Activated T-cell treated with anti-CD3 and anti-CD28 coated beads, Interleukin-2, amount 50 U/mL, for 72 hours (primary cell): ENCODE results near the gene SYCP3. TPM values are rescaled to one million over a fixed set of nuclear protein-coding genes. Genes with fewer than 3 reads are reported as not detected.

Experiments
- ATAC-seq, 2 donors: fragments of 150-1000 bp; cut with Tn5 transposase; replicated peaks in 1 of 2; 2 replicates each; pipeline ENCODE4 v1.10.0; 2021; ENCODE audit warnings: moderate library complexity in 2 of 2, mild to moderate bottlenecking in 1 of 2
- DNase-seq, 2 donors: peaks; one replicate each; pipeline ENCODE4 v3.0.0; 2021 to 2022; ENCODE audit warnings: mixed read lengths in 1 of 2
- H3K27ac Mint-ChIP-seq: one replicate; pipeline ENCODE4 v1.8.0; 2022; ENCODE audit warnings: mild to moderate bottlenecking, moderate library complexity, mixed read lengths
- H3K27me3 Mint-ChIP-seq: one replicate; pipeline ENCODE4 v1.8.0; 2022; ENCODE audit warnings: low read depth, mixed read lengths
- H3K36me3 Mint-ChIP-seq, 2 donors: one replicate each; pipeline ENCODE4 v1.8.0; 2022; ENCODE audit warnings: mixed read lengths in 2 of 2, mild to moderate bottlenecking in 1 of 2; ENCODE audit not compliant: insufficient read depth in 2 of 2
- H3K4me1 Mint-ChIP-seq: one replicate; pipeline ENCODE4 v1.8.0; 2022; ENCODE audit warnings: low read depth, mixed read lengths
- H3K4me3 Mint-ChIP-seq, 2 donors: one replicate each; pipeline ENCODE4 v1.8.0; 2022; ENCODE audit warnings: mild to moderate bottlenecking in 2 of 2, mixed read lengths in 2 of 2, moderate library complexity in 2 of 2
- H3K9me3 Mint-ChIP-seq, 2 donors: one replicate each; pipeline ENCODE4 v1.8.0; 2022; ENCODE audit warnings: mixed read lengths in 2 of 2
- total RNA-seq, 2 donors: library from RNA; stranded (reverse); gene quantifications; one replicate each; pipeline ENCODE4 v1.2.3, GENCODE V29; 2022

Gene SYCP3
- under 1 TPM; 0.30 to 0.91 TPM for total RNA-seq

- Mint-ChIP-seq H3K27me3 (no peaks in the 10 kb centered on the region), H3K9me3 (no peaks in the 10 kb centered on the region), H3K27ac (no peak within 1 kb of the TSS), H3K36me3 (no peaks in the 10 kb centered on the region), H3K4me3 (no peak within 1 kb of the TSS), H3K4me1 (no peaks in the 10 kb centered on the region)
- DNase-seq (no peak), ATAC-seq (no peak)
These were observed at the start of gene SYCP3 for GRCh38 chr12:101738920-101739665. Gene SYCP3 (minus strand): TSS chr12:101739462. CDS start chr12:101737935, 1,527 bp downstream.

DNA sequence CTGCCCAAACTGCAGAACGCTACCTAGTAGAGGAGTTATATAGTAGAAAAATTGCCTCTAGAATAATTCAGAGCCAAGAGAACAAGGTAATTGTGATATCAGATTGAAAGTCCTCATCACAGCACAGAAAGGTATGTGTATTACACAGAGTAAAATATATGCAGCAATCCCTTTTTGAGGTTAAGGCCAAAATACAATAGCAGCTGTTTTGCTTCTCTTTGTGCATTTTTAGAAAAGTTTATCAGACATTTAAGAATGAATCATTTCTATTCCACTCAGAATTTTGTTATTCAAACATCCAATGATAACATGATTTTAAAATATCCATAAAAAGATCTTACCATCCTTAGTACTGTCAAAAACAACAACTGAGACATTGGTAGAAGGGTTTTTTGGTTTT lies 46.4 kb upstream of the SYCP3 start:
- ATAC-seq: no peak
- H3K27me3 Mint-ChIP-seq: no peaks in the 10 kb centered on the region
- H3K9me3 Mint-ChIP-seq: no peaks in the 10 kb centered on the region
- no peak overlapping the region for H3K27ac Mint-ChIP-seq
- DNase-seq: no peak
- H3K4me1 Mint-ChIP-seq: peaks cover 32% of the 10 kb centered on the region
- no peak overlapping the region for H3K4me3 Mint-ChIP-seq
- peaks cover 1 to 11% of the 10 kb centered on the region in 2 donors for H3K36me3 Mint-ChIP-seq

GRCh38 chr12:101784376-101784775 lies 45.1 kb upstream of the SYCP3 start:
- Mint-ChIP-seq H3K4me3 (no peak overlapping the region), H3K27ac (no peak overlapping the region), H3K4me1 (peaks cover 35% of the 10 kb centered on the region), H3K36me3 (peaks cover 2 to 12% of the 10 kb centered on the region in 2 donors), H3K27me3 (no peaks in the 10 kb centered on the region), H3K9me3 (no peaks in the 10 kb centered on the region)
- no peak for ATAC-seq
- no peak for DNase-seq

DNA sequence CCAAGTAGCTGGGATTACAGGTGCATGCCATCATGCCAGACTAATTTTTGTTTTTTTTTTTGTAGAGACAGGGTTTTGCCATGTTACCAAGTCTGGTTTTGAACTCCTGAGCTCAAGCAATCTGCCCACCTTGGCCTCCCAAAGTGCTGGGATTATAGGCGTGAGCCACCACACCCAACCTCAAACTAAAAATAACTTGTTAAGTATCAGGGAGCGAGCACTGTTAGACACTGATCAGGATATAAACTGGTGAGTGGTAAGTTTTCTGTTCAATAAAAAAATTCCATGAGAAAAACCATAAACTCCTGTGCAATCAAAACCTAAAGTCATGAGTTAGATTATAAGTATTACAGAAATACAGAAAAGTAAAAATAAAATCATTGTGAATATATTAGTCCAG lies 44.6 kb upstream of the SYCP3 start:
- no peaks in the 10 kb centered on the region for H3K27me3 Mint-ChIP-seq
- peaks cover 2 to 11% of the 10 kb centered on the region in 2 donors for H3K36me3 Mint-ChIP-seq
- H3K4me1 Mint-ChIP-seq: peaks cover 35% of the 10 kb centered on the region
- ATAC-seq: no peak
- H3K27ac Mint-ChIP-seq: no peak overlapping the region
- H3K9me3 Mint-ChIP-seq: no peaks in the 10 kb centered on the region
- H3K4me3 Mint-ChIP-seq: no peak overlapping the region
- no peak for DNase-seq

- Mint-ChIP-seq H3K27me3 (no peaks in the 10 kb centered on the region), H3K4me3 (peak overlapping the region in 1 of 2 donors; percentile 18), H3K4me1 (peaks cover 35% of the 10 kb centered on the region), H3K36me3 (peaks cover 2 to 11% of the 10 kb centered on the region in 2 donors), H3K9me3 (no peaks in the 10 kb centered on the region), H3K27ac (peak overlapping the region; percentile 68)
- DNase-seq (no peak), ATAC-seq (no peak)
These were observed 43.9 kb upstream of the SYCP3 start for GRCh38 chr12:101783150-101783549.

- no peaks in the 10 kb centered on the region for H3K9me3 Mint-ChIP-seq
- no peaks in the 10 kb centered on the region for H3K27me3 Mint-ChIP-seq
- DNase-seq (peak in 1 of 2 donors; percentile 28), ATAC-seq (peak; percentile 75 to 77)
- H3K4me3 Mint-ChIP-seq: peak overlapping the region; percentile 2 to 18
- peaks cover 2 to 10% of the 10 kb centered on the region in 2 donors for H3K36me3 Mint-ChIP-seq
- H3K4me1 Mint-ChIP-seq: peaks cover 35% of the 10 kb centered on the region
- H3K27ac Mint-ChIP-seq: peak overlapping the region; percentile 68
These were observed 43.0 kb upstream of the SYCP3 start for GRCh38 chr12:101782273-101782731.

- peak; percentile 61 to 70 for ATAC-seq
- no peaks in the 10 kb centered on the region for H3K9me3 Mint-ChIP-seq
- no peaks in the 10 kb centered on the region for H3K27me3 Mint-ChIP-seq
- peaks cover 35% of the 10 kb centered on the region for H3K4me1 Mint-ChIP-seq
- no peak for DNase-seq
- H3K4me3 Mint-ChIP-seq: peak overlapping the region; percentile 46 to 64
- peak overlapping the region; percentile 78 for H3K27ac Mint-ChIP-seq
- peaks cover 2 to 10% of the 10 kb centered on the region in 2 donors for H3K36me3 Mint-ChIP-seq
These were observed 42.6 kb upstream of the SYCP3 start for GRCh38 chr12:101781834-101782233.

DNA sequence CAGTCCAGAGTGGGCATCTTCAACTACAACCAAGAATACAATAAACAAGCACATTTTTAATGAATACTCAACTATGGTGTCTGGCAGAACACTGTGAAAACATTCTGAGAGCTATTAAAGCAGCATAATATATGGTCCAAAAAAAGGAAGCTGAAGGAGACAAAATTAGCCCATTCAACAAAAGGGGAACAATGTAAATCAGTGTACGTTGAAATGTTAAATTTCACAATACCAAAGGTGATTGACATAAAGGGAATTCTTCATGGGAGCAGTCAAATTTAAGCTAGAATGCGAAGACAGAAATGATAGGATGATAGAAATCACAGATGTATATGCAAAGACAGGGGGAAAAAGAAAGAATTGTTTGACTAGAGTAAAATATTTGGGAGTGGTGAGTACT lies 41.3 kb upstream of the SYCP3 start:
- ATAC-seq: no peak
- no peak for DNase-seq
- peaks cover 2 to 10% of the 10 kb centered on the region in 2 donors for H3K36me3 Mint-ChIP-seq
- H3K27me3 Mint-ChIP-seq: no peaks in the 10 kb centered on the region
- H3K4me3 Mint-ChIP-seq: peak overlapping the region in 1 of 2 donors; percentile 37
- peaks cover 35% of the 10 kb centered on the region for H3K4me1 Mint-ChIP-seq
- peak overlapping the region; percentile 64 for H3K27ac Mint-ChIP-seq
- H3K9me3 Mint-ChIP-seq: no peaks in the 10 kb centered on the region

- ATAC-seq (no peak), DNase-seq (no peak)
- no peak overlapping the region for H3K4me3 Mint-ChIP-seq
- no peak overlapping the region for H3K27ac Mint-ChIP-seq
- no peaks in the 10 kb centered on the region for H3K9me3 Mint-ChIP-seq
- peaks cover 2 to 10% of the 10 kb centered on the region in 2 donors for H3K36me3 Mint-ChIP-seq
- peaks cover 35% of the 10 kb centered on the region for H3K4me1 Mint-ChIP-seq
- no peaks in the 10 kb centered on the region for H3K27me3 Mint-ChIP-seq
These were observed 40.4 kb upstream of the SYCP3 start for GRCh38 chr12:101779626-101780025.

- peaks cover 35% of the 10 kb centered on the region for H3K4me1 Mint-ChIP-seq
- no peak for ATAC-seq
- DNase-seq: no peak
- H3K36me3 Mint-ChIP-seq: peaks cover 2 to 8% of the 10 kb centered on the region in 2 donors
- H3K27ac Mint-ChIP-seq: no peak overlapping the region
- no peaks in the 10 kb centered on the region for H3K9me3 Mint-ChIP-seq
- H3K4me3 Mint-ChIP-seq: no peak overlapping the region
- no peaks in the 10 kb centered on the region for H3K27me3 Mint-ChIP-seq
These were observed 39.9 kb upstream of the SYCP3 start for GRCh38 chr12:101779200-101779599.

DNA sequence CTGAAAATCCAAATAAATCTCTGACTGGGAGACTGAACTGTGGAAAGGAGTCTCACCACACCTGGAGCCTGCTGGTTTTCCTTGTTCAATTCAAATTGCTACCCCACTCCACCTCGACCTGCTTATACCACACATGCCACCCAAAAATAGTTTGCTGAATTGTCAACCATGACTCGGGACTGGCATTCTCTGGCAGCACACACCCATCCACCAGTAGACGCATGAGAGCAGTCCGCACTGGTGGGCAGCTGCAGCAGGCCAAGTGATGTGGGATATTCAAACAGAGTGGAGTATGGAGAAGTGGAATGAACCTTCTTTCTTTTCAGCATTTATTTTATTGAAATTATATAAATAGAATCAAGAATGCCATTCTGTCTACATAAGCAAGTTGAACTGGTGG lies 38.7 kb upstream of the SYCP3 start:
- H3K27ac Mint-ChIP-seq: no peak overlapping the region

DNA sequence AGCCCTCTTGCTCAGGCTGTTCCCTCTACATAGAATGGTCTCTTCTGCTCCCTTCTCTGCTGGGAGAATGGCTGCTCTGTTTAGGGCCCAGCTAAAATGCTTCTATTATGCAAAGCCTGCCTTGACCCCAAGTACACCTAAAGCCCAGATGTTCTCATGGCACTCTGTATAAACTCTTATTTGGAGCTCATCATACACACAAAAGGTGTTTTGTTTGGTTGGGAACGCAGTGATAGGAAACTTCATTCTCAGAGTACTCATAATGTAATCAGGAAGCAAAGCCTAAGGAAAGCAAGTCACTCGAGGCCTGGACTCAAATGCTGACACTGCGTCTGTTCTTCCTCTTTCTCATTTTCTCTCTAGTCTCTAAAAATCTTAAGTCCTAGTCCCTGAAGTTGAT lies 38.2 kb upstream of the SYCP3 start:
- H3K27ac Mint-ChIP-seq: peak overlapping the region; percentile 38
- H3K27me3 Mint-ChIP-seq: no peaks in the 10 kb centered on the region
- H3K9me3 Mint-ChIP-seq: no peaks in the 10 kb centered on the region
- H3K36me3 Mint-ChIP-seq: peaks cover 2 to 11% of the 10 kb centered on the region in 2 donors
- no peak overlapping the region for H3K4me3 Mint-ChIP-seq
- H3K4me1 Mint-ChIP-seq: peaks cover 28% of the 10 kb centered on the region
- DNase-seq (no peak), ATAC-seq (no peak)

More for the DNA sequence above, 38.7 kb upstream of the SYCP3 start:
- ATAC-seq (no peak), DNase-seq (no peak)
- H3K4me1 Mint-ChIP-seq: peaks cover 32% of the 10 kb centered on the region
- no peaks in the 10 kb centered on the region for H3K27me3 Mint-ChIP-seq
- H3K9me3 Mint-ChIP-seq: no peaks in the 10 kb centered on the region
- no peak overlapping the region for H3K4me3 Mint-ChIP-seq
- peaks cover 2 to 11% of the 10 kb centered on the region in 2 donors for H3K36me3 Mint-ChIP-seq

DNA sequence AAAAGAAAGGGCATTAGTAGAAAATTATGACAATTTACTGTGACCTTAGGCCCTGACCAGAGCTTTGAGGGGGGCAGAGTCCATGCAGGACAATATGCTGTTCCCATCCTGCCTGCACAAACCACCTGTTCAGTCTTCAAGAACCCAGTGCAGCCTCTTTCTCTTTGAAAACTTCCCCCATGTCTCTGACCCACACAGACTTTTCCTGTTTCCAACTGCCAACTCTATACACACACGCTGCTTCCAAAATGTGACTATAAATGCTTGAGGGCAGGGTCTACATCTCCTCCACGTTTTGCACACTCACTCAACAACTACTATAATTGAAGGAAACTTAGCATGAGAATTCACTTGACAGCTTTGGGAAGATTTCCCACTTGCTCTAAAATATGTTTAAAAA lies 36.6 kb upstream of the SYCP3 start:
- no peaks in the 10 kb centered on the region for H3K27me3 Mint-ChIP-seq
- DNase-seq: no peak
- H3K27ac Mint-ChIP-seq: no peak overlapping the region
- no peaks in the 10 kb centered on the region for H3K9me3 Mint-ChIP-seq
- no peak overlapping the region for H3K4me3 Mint-ChIP-seq
- peaks cover 17% of the 10 kb centered on the region for H3K4me1 Mint-ChIP-seq
- ATAC-seq: no peak
- H3K36me3 Mint-ChIP-seq: peaks cover 2 to 11% of the 10 kb centered on the region in 2 donors
